HG03457 (cell line): Measurements from ENCODE around the gene PROSER2.
"Not testable (repeated sequence)": the region's sequence is repeated elsewhere in the genome, so short reads cannot be mapped to it uniquely, and the experiment has no call there.

ENCODE experiments used
- ATAC-seq: cut with Tn5 transposase; IDR thresholded peaks from one replicate; pipeline ENCODE4 v1.9.1; 2021; ENCODE audit warnings: moderate number of reproducible peaks; ENCODE audit not compliant: unreplicated experiment

Gene PROSER2

GRCh38 chr10:11832042-11832441, 8.9 kb downstream of the PROSER2 start:
- no peak for ATAC-seq

GRCh38 chr10:11835061-11835460, 11.9 kb downstream of the PROSER2 start:
- no peak for ATAC-seq

- no peak for ATAC-seq
Measured at GRCh38 chr10:11835704-11836103, 12.5 kb downstream of the PROSER2 start.

- ATAC-seq = no peak
Measured at GRCh38 chr10:11837372-11838161, 14.4 kb downstream of the PROSER2 start.

GRCh38 chr10:11838298-11838852, 15.2 kb downstream of the PROSER2 start:
- ATAC-seq = no peak

- no peak for ATAC-seq
Measured at GRCh38 chr10:11841375-11841774, 18.2 kb downstream of the PROSER2 start.

- no peak for ATAC-seq
Measured at GRCh38 chr10:11842411-11842810, 19.3 kb downstream of the PROSER2 start.

GRCh38 chr10:11845113-11845512, 22.0 kb downstream of the PROSER2 start:
- ATAC-seq = no peak

GRCh38 chr10:11846542-11846941, 23.4 kb downstream of the PROSER2 start:
- no peak for ATAC-seq

- ATAC-seq = no peak
Measured at GRCh38 chr10:11849277-11849676, 26.1 kb downstream of the PROSER2 start.

GRCh38 chr10:11849911-11850310, 26.8 kb downstream of the PROSER2 start:
- ATAC-seq = no peak

- no peak for ATAC-seq
Measured at GRCh38 chr10:11851910-11852309, 28.8 kb downstream of the PROSER2 start.

- ATAC-seq = not testable (repeated sequence)
Measured at GRCh38 chr10:11852637-11853036, 29.5 kb downstream of the PROSER2 start.

GRCh38 chr10:11853468-11853867, 30.3 kb downstream of the PROSER2 start:
- no peak for ATAC-seq

- no peak for ATAC-seq
Measured at GRCh38 chr10:11854301-11854700, 31.1 kb downstream of the PROSER2 start.

- ATAC-seq = no peak
Measured at GRCh38 chr10:11856089-11856488, 32.9 kb downstream of the PROSER2 start.

GRCh38 chr10:11856678-11857077, 33.5 kb downstream of the PROSER2 start:
- ATAC-seq = no peak

GRCh38 chr10:11858093-11858492, 34.9 kb downstream of the PROSER2 start:
- ATAC-seq = no peak

- no peak for ATAC-seq
Measured at GRCh38 chr10:11861341-11861740, 38.2 kb downstream of the PROSER2 start.

GRCh38 chr10:11861811-11862428, 38.8 kb downstream of the PROSER2 start:
- no peak for ATAC-seq

GRCh38 chr10:11863353-11864109, 40.4 kb downstream of the PROSER2 start:
- peak; percentile 84 for ATAC-seq
